GM19468 (cell line): Measurements from ENCODE around the gene FOXL1.
"Not testable (repeated sequence)": the region's sequence is repeated elsewhere in the genome, so short reads cannot be mapped to it uniquely, and the experiment has no call there.

ENCODE experiments used
- ATAC-seq: cut with Tn5 transposase; IDR thresholded peaks from one replicate; pipeline ENCODE4 v1.9.1; 2021; ENCODE audit warnings: mild to moderate bottlenecking, moderate library complexity, moderate number of reproducible peaks; ENCODE audit not compliant: unreplicated experiment; ENCODE audit errors: extremely low read depth

FOXL1 gene

DNA sequence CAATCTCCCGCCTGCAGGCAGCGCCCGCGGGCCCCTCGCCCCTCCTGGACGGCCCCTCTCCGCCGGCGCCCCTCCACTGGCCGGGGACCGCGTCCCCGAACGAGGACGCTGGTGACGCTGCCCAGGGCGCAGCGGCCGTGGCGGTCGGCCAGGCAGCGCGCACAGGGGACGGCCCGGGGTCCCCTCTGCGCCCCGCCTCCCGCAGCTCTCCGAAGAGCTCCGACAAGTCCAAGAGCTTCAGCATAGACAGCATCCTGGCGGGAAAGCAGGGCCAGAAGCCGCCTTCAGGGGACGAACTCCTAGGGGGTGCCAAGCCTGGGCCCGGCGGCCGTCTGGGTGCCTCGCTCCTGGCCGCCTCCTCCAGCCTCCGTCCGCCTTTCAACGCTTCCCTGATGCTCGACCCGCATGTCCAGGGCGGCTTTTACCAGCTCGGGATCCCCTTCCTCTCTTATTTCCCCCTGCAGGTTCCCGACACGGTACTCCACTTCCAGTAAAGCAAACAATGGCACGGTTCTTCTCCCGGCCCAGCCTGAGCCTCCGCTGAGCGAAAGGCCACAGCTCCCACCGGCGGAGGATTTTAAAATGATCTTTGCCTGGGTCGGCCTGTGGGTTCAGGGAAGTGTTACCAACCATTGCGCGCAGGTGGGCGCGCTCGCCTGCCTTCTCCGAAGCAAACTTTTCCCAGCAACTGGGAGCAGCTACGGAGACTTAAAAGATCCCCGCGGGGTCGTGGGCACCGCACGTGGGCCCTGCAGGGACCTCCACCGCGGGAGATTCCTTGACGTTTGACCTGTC is 1.1 kb downstream of the FOXL1 start:
- no peak for ATAC-seq

DNA sequence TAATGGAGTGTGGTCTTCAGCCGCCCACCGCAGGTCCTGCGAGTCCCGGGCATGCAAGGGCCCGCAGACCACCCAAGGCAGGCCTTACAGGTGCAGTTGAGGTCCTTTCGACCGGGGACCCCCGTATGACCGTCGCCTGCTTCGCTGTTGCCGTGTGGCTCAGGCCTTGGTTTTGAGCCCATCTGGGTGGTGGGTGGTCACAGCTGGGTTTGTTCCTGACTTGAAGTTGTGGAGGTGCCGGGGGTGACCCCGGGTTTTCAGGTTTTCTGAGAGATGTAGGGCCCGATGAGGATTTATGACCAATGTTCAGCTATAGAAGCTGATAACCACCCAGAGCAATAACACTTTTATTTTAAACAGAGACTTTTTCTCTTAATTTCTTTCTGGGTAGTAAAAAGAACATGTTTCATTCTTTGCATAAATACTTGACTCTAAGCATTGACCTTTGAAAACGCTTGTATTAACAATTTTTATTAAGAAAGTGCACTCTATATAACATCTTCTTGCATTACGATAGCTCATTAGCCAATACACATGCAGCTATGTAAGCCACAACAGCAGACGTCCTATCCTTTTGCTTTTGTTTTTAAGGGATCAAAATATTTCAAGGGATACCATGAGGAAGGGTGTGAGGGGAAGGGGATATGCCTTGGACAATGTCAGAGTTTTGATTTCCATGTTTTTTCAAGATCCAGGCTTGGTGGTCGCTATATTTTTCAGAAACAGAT is 1.9 kb downstream of the FOXL1 start:
- no peak for ATAC-seq

DNA sequence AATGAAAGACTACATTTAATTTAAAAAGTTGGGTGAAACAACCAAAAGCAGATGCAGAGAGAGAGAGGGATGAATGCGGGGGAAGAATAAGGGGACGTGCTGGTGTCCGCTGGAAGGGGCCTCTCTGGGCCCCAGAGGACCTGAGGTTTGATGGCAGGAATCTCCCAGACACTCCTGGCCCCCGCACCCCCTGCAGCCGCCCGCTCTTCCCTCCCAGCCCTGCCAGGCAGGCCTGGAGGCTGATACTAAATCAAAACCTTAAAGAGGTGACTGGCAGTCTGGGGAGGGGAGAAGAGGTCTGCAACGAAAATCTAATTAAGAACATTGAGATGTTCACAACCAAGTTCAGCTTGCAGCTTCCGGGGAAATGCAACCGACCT is 2.4 kb downstream of the FOXL1 start:
- ATAC-seq: no peak

DNA sequence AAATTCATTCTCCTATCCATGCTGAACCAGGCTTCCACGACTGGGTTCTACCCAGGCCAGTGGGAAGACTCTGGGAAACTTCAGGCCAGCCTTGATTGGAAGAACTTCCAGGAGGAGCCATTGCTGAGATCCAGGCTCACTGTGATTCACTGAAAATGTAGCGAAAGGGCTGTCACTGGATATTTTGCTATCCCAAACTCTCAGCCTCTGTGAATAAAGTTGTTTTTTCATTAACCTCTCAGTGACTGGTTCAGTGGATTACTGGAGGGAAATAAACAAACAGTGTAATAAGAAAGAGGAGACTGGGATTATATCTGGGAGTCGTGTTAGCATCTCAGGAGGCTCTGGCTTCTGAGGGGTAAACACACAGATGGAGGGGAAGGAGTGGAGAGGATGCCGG is 3.1 kb downstream of the FOXL1 start:
- no peak for ATAC-seq

DNA sequence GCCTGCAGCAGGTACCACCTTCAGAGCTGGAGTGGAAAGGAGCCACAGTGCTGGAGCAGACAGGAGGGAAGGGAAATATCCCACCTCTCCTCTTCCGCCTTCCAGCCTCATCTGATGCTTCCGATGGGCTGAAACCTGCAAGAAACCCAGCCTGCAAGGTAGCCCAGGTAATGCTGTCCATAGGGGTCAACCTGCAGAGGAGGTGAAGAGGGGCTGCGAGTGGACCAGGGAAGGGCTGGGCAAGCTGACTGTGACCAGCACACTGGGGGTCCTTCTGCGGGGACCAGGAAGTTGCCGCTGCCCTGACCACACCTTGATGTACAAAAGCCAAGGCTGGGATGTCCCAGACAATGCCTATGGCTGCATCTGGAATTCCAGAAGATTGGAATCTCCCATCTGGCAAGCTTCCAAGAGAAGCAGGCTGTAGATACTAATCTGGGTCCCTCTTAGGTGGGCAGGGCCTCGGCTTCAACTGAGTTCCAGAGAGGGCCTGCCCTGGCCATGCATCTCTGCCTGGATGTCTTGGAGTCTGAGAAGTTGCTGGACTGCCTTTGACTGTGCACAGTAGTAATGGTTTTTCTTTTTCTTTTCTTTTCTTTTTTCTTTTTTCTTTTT is 5.8 kb downstream of the FOXL1 start:
- no peak for ATAC-seq

DNA sequence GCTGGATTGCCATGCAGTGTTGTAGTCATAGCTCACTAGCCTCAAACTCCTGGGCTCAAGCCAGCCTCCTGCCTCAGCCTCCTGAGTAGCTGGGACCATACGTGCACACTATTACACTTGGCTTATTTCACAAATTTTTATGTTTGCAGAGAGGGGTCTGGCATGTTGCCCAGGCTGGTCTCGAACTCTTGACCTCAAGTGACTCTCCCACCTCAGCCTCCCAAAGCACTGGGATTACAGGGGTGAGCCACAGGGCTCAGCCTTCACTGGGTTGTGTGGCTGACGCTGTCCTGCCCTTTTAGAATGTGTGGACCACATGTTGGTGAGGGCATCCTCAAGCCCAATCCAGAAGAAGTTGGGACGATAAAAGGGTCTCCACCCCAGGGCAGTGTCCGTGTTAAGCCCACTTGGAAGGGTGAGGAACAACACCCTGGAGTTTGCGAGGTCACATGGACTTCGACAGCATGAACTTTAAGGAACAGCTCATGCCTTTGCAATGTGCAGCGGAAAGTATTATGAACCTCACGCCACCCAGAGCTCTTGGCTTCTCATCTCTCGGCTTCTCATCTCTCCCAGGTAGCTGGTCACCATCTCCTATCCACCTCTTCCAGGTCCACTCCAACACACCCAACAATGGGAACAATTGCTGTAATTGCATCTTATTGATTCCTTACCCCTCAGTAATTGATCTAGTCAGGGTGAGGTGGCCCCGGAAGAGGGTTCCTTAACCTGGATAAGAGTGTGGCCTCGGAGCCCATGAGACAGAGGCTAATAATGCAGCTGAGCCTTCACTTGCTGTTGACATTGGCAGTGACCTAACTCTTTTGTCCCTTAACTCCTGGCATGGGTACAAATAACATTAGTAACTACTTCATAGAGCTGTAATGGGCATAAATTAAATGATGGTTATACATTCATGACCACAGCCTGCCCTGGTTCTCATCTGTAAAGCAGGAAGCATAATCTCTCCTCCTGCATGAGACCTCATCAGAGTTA is 6.7 kb downstream of the FOXL1 start:
- no peak for ATAC-seq

DNA sequence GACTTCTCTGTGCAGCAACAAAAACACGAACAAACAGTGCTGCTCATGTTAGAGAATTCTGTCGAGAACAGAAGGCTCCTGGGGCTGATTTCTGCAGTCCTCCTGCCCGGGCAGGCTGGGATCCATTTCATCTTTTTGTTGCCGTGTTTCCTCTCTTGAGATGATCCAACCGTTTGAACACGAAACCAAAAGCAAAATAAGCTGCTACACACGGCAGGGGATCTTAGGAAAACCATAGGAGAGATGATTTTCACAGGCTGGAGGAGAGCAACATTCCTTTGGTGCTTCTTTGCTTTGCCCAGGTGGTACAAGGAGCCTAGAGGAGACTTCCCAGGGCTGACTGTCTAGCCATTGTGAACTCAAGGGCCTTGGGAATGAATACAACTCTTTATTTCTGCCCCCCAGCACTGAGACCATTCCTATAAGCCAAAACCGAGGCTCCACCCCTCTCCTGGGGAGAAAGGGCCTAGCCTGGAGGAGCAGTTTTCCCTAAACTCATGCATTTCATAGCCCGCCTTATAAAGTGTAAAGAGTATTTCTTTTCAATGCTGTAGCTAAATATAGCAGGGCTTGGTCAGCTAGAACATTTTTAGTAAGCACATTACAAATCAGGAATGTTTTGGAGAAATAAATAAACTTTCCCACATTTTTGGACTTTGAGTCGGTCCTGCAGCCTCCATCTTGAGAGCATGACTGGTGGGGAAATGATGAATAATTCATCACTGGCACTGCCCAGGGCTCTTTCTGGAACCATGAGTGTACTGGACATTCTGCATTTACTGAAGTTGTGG is 7.7 kb downstream of the FOXL1 start:
- no peak for ATAC-seq

DNA sequence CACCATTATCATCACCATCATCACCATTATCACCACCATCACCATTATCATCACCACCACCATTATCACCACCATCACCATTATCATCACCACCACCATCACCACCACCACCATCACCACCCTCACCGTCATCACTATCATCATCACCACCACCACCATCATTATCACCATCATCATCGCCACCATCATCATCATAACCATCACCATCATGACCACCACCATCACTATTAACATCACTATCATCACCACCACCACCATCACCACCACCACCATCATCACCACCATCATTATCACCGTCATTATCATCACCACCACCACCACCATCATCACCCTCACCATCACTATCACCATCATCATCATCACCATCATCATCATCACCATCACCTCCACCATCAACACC is 9.1 kb downstream of the FOXL1 start:
- no peak for ATAC-seq

DNA sequence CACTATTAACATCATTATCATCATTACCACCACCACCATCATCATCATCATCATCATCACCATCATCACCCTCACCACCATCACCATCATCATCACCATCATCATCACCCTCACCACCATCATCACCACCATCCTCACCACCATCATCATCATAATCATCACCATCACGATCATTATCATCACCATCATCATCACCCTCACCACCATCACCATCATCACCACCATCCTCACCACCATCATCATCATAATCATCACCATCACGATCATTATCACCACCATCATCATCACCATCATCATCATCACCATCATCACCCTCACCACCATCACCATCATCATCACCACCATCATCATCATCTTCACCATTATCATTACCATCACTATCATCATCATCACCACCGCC is 9.6 kb downstream of the FOXL1 start:
- ATAC-seq: not testable (repeated sequence)

DNA sequence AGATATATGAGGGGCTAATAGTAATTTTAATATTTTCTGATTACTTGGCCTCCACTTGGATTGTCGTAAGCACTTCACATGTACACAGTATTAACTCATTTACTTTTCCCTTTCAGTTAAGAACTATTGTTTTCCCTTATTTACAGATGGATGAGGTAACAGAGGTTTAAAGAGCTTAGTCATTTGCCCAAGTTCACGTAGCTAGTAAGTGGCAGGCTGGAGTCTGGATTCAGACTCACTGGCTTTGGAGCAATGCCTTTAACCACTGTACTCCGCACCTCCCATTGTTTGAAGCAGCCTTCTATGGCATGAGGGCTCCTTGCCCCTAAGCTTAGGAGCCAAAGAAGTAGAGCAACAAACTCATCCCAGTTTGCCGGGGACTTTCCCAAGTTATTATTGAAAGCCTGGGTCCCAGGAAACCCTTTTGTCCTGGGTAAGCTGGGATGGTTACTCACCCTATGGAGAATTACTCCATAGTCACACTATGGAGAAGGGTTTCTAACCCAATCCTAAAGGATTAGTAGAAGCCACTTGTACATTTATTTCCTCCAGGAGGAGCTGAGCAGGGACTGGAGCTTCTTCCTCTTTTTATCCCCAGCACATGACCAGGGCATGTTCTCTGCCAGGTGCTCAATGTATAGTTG is 12.3 kb downstream of the FOXL1 start:
- no peak for ATAC-seq

DNA sequence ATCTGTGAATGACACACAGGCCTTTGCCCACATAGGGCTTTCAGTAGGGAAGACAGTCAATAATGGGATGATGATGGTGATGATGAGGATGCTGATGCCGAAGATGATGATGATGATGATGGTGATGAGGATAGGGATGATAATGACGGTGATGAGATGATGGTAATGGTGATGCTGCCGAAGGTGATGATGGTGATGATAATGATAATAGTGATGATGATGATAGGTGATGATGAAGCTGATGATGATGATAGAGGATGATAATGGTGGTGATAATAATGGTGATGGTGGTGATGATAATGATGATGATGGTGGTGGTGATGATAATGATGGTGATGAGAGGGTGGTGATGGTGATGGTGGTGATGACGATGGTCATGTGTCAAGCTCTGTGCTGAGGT is 12.9 kb downstream of the FOXL1 start:
- no peak for ATAC-seq

DNA sequence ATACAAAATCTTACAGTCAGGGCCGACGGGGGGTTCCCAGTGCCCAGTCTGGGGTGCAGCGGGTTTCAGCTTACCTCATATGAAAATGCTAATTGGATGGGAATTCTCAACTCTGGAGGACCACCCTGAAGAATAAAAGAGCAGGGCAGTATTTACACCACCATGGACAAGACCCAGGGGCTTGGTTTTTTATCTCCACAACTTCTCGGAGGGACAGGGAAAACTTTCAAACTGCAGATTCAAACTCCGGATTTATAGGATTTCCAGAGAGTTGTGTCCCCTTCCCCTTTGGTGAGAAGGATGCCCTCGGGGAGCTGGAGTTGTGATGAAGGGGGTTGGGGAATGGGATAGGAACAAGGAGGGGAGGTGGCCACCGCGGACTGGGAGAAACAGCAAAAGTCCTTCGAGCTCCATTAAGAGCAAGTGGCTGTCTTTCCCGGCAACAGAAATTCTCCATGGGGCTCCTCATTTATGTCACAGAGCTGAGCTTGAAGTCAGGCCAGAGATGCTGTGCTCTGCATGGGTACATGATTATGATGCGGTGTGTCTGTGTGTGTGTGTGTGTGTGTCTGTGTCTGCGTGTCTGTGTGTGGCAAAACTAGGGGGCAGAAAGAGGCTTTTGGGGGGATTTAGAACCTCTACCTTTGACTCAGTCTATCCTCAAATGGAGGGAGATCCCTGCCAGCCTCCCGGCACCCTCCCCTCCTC is 15.7 kb downstream of the FOXL1 start:
- ATAC-seq: no peak

DNA sequence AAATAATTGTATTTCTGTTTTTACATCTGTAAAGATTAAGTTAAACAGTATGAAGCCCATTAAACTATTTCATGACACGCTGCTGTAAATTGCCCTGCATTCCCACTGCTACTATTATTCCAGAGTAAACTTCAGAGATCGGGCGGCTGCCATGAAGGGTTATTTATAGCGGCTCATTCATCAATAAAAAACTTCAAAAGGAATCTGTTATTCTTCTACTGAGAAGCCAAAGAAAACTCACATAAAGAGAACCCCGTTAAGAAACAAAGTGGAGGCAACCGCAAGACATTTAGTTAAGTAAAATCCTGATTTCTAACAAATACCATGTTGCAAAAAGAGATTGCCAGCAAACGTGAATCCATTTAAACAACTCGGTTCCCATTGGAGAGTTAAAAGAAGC is 16.4 kb downstream of the FOXL1 start:
- ATAC-seq: no peak

DNA sequence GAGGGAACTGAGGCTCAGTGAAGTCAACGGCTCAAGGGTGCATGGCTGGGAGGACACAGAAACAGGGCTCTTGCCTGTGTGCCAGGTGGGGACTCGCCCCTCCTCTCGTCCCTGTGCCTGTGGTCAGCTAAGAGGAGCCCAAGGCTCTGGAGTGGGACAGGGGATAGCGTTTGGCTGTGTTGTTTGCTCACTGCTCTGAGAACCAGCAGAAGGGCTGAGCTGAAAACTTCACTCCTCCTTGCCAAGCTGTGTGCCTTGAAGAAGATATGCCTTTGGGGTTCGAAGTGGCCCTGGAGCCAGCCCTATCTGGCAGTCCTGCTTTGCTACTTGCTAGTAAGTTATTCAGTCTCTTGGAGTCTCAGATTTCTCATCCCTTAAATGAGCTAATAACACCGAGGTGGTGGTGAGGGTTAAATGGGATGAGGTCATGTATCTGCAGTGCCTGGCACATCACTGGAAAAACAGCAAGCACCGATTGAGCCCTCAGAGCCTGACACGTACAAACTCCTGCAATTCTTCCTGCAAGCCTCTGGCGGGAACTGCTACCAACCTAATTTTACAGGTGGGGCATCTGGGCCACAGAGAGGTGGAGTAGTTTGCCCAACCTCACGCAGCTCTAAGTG is 17.7 kb downstream of the FOXL1 start:
- ATAC-seq: no peak

DNA sequence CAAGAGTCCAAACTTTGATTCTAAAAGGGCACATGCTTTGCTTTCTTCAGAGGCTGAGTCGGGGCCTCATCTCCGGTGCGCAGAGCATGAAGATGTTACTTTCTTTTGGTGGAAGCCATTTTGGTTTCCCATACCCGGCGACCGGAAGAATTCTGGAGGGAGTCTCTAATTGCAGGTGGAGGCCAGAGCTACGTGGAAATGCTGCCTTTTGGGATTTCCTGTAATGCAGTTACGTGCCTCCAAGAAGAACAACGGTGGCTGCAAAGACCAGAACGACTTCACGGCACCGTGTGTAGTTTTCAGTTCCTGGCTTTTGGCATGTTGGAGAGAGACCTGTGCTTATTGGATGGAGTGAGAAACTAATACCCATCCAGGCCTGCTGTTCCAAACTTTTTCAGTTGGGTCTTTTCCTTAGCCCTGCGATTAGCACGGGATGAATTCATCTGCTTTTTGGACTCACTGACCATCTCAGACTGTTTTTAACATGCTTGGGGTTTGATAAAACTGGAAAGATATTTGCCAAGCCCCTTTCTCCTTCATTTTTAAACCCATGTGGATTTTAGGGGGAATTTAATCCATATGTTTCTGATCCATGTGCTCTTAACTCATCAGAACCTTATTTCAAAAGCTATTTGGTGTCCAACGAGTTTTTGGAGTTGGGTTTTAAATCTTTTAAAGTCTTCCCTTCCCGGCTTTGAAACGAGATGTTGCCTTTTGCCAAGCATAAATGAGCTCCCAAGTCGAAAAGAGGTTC is 19.0 kb downstream of the FOXL1 start:
- no peak for ATAC-seq

DNA sequence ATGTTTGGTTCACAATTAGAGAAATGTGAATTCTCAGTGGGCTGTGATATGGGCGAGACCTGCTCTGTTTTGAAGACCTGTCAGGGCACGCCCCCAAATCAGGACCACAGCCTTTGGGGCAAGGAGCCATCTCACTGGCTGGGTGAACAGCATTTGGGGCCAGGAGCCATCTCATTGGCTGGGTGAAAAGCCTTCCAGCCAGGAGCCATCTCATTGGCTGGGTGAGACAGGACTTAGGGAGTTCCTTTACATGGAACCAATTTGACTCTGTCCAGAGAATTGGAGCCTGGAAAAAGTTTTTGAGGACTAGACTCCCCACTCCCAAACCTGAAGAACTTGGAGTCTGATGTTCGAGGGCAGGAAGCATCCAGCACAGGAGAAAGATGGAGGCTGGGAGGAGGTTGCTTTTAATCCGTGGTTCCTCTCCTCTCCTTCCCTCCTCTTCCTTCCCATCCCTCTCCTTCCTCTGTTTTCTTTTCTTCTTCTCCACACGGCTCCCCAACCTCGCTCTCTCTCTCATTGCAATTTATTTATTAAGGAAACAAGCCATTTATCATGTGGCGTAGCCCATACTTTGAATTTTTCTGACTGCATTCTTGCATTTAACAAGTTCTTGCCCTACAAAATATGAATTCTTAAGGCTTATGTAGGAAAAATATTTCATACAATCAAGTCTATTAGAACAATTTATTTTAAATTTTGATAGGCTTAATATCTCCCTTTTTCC is 19.7 kb downstream of the FOXL1 start:
- ATAC-seq: no peak
